MV-4-11 (cell line): ENCODE data around the gene DCAF11.
"Not testable (repeated sequence)": the region's sequence is repeated elsewhere in the genome, so short reads cannot be mapped to it uniquely, and the experiment has no call there.

ENCODE experiments used
- DNase-seq: peaks from one replicate; lab custom pipeline; 2025; lab: John Stamatoyannopoulos, UW

DCAF11 gene

DNA sequence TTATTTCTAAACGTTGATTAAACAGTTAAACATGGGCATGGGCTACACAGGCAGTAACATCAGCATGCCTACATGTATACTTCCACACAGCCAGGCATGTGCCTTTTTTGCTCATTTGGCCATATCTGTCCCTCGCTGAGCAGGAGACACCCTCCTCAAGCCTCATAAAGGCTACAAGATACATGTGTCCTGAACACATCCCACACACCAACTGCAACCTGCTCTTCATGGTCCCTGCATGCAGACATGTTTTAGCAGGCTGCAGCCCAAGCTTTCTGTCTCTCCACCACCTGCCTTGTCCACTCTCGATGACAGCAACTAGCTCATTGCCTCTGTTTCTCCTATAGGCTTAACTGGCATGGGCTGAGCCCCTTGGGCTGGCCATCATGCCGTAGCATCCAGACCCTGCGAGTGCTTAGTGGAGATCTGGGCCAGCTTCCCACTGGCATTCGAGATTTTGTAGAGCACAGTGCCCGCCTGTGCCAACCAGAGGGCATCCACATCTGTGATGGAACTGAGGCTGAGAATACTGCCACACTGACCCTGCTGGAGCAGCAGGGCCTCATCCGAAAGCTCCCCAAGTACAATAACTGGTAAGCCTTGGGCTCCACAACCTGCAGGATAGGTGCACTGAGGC is 17.9 kb upstream of the DCAF11 start:
- no peak for DNase-seq

DNA sequence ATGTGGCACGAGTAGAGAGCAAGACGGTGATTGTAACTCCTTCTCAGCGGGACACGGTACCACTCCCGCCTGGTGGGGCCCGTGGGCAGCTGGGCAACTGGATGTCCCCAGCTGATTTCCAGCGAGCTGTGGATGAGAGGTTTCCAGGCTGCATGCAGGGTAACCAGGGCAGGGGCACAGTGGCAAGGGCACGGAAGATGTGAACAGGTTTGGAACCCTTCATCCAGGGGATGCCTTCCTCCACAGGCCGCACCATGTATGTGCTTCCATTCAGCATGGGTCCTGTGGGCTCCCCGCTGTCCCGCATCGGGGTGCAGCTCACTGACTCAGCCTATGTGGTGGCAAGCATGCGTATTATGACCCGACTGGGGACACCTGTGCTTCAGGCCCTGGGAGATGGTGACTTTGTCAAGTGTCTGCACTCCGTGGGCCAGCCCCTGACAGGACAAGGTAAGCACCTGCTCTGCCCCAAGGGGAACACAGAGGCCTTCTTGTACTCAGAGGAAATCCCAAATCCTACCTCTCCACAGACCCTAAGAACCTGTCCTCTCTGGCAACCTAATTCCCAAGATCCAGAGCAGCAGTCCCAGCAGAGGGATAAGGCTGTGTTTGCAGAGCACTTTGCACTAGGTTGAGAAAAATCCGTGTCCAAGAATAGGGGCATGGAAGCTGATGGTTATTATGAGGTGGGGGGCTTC is 16.2 kb upstream of the DCAF11 start:
- no peak for DNase-seq

DNA sequence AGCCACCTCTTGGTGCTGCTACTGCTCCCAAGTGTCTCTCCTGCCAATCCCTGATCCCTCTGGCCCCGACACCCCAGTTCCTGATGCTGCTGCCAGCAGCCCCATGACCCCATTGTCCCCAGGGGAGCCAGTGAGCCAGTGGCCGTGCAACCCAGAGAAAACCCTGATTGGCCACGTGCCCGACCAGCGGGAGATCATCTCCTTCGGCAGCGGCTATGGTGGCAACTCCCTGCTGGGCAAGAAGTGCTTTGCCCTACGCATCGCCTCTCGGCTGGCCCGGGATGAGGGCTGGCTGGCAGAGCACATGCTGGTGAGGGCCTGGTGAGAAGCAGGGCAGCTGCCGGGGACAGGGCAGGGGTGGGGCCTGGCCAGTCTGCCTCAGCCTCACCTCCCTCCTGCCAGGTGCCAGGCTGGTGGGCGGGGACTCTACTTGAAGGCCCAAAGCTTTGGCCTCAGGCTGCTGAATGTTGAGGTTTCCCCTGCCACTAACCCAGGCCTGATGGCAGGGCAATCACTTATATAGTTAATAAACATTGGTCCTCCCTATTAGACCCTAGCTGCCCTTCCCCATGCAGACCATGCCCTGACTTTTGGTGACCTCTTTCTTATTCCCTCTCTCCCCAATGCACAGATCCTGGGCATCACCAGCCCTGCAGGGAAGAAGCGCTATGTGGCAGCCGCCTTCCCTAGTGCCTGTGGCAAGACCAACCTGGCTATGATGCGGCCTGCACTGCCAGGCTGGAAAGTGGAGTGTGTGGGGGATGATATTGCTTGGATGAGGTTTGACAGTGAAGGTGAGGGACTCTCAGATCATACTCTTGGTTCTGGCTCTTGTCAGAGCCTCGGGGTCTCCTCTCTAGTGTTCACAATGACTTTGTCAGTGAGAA is 15.4 kb upstream of the DCAF11 start:
- DNase-seq: no peak

DNA sequence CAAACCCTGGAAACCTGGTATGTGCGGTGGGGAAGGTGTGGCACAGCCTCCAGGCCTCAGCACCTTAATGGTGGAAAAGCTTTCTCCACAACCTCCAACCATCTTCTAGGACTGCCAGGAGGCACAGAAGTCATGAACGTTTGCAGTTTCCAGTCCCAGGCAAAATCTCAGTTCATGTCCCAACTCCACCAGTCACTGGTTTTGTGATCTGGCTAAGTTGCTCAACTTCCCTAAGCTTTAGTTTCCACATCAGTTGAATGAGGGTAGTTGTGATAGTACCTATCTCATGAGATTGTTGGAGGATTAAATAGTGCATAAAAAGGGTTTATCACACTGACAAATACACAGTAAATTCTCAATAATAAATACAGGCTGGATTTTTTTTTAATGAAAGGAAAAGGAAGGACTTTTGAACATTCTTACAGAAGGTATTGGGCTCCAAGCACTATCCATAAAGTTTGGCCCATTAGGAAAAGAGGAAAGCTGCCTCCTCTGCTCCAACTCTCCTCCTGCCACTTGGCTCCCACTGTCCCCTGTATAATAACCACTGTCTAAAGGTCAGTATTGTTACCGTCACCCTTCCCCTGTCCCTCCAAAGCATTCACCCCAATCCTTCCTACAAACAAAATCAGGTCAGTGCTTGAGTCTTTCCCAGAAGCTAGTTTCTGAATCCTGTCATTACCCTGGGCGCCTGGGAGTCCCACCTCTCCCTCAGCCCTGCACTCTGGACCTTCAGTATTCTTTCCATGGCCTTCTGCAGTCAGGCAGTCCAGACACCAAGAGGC is 14.2 kb upstream of the DCAF11 start:
- DNase-seq: peak; percentile 34

DNA sequence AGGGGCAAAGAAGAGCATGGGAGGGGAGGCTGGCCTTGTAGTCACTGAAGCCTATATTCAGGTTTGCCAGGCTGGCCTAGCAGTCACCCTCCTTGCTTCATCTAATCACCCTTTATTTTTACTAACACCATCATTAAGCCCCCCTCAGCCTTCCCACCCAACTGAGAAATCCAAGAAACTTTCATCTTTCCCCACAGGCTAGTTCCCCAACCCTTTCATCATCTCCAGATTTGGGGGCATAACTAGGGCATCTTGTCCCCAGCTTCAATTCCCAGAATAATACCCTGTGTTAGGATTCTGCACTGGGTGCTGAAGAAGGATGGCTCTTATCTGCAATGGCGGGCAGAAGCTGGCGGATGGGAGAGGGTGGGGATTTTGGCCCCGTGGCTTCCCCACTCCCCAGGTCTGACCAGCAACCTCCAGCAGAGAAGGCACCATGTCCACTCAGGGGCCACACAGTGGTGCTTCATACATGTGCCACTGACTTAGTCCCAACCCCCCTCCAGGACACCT is 13.5 kb upstream of the DCAF11 start:
- DNase-seq: no peak

DNA sequence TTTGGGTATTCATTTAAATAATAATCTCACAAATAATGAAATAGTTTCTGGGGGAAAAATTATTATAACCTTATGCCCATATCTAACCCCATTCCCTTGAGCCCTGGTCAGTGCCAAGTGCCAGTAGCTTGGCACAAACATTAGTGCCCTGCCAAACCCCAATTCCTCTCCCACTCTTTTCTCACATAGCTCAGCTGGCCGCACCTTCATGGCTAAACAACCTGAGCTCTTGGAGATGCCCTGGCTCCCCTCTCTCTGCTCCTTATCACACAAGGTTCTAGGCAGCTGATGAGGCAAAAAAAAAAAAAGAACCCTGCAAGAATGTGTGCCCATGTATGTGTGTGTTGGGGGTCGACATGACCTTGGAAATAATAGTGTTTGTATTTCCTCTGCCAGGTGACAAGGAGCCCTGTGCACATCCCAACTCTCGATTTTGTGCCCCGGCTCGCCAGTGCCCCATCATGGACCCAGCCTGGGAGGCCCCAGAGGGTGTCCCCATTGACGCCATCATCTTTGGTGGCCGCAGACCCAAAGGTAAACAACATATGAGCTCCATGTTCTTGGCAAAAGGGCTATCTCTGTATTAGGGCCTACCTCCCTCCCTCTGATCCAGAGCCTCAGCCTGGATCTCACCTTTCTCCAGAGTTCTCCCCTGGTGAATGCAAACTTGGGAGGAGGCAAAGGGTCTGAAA is 12.1 kb upstream of the DCAF11 start:
- no peak for DNase-seq

DNA sequence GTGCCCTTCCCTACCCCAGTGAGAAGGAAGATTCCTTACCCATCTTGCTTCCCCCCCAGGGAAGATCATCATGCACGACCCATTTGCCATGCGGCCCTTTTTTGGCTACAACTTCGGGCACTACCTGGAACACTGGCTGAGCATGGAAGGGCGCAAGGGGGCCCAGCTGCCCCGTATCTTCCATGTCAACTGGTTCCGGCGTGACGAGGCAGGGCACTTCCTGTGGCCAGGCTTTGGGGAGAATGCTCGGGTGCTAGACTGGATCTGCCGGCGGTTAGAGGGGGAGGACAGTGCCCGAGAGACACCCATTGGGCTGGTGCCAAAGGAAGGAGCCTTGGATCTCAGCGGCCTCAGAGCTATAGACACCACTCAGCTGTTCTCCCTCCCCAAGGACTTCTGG is 11.1 kb upstream of the DCAF11 start:
- no peak for DNase-seq

DNA sequence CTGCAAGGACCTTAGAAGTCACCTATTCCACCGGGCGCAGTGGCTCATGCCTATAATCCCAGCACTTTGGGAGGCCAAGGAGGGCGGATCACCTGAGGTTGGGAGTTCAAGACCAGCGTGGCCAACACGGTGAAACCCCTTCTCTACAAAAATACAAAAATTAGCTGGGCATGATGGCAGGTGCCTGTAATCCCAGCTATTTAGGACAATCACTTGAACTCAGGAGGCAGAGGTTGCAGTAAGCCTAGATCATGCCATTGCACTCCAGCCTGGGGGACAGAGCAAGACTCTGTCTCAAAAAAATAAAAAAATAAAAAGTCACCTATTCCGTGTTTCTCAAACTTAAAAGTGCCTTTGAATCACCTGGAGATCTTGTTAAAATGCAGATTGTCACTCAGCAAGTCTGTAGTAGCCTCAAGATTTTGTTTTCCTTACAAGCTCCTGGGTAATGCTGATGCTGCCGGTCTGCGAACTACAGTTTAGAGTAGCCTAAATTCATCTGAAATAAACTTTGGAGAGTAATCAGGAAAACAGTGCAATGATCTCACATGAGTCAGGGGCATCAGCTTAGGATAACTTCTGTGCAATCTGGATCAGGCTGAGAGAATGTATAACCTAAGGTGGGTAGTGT is 8.9 kb upstream of the DCAF11 start:
- not testable (repeated sequence) for DNase-seq

DNA sequence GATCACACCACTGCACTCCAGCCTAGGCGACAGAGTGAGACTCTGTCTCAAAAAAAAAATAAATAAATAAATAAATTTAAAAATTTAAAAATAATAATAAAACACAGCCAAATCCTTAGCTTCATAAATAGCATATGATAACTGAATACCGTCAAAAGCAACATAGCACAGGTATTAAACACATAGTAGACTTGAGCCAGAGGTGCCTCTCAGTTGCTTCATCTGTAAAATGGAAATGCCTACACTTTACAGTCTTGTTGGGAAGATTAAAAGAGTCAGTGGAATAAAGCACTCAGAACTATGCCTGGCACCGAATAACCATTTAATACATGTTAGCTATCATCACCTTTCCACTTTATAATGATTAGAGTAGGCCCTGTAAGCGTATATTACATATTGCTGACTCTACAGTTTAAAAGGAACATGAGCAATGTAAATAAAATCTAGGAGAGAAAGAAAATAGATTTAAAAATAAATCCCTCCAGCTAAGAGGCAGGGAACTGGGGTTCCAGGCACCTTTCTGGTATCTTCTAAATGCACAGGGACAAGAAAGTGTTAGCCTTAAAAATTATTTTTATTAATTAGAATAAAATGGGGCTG is 7.8 kb upstream of the DCAF11 start:
- no peak for DNase-seq

DNA sequence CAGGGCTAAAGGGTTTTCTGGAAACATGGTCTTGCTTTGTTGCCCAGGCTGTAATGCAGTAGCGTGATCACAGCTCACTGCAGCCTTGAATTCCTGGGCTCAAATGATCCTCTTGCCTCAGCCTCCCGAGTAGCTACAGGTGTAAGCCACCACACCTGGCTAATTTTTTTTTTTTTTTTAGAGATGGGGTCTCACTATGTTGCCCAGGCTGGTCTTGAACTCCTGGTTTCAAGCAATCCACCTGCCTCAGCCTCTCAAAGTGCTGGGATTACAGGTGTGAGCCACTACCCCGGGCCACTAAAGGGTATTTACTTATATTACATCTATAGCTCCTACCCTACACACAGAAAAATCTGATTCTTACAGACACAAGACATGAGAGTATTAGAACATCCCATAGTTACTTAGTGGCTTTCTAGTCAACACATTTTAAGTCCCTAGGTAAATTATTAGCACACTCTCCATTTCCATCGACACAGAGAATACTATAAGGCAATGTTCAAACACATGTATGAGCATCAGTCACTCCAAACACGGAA is 6.2 kb upstream of the DCAF11 start:
- no peak for DNase-seq

DNA sequence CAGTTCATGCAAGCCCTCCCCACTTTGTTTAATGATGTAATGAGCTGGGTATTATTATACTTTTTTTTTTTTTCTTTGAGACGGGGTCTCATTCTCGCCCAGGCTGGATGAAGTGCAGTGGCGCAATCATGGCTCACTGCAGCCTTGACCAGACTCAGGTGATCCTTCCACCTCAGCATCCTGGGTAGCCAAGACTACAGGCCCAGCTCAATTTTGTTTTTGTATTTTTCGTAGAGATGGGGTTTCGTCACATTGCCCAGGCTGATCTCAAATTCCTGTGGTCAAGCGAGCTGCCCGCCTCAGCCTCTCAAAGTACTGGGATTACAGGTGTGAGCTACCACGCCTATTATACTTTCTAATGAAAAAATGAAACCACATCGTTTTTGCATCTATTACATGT is 4.5 kb upstream of the DCAF11 start:
- no peak for DNase-seq

DNA sequence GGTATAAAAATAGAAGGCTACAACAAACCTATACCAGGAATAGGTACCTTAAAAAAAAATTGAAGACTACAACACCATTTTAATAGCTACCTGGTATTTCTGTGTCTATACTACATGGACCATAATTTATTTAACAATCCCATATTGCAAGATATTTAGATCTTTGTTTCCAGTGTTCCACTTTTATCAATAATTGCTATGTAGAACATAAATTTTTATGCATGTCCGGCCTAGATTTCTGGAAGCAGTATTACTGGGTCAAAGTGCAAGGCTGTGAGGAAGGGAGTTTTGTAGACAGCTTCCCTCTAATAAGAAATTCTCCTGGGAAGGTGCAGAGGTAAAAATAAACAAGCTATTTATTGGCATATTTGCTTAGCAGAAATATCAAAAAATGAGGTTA is 4.1 kb upstream of the DCAF11 start:
- no peak for DNase-seq

DNA sequence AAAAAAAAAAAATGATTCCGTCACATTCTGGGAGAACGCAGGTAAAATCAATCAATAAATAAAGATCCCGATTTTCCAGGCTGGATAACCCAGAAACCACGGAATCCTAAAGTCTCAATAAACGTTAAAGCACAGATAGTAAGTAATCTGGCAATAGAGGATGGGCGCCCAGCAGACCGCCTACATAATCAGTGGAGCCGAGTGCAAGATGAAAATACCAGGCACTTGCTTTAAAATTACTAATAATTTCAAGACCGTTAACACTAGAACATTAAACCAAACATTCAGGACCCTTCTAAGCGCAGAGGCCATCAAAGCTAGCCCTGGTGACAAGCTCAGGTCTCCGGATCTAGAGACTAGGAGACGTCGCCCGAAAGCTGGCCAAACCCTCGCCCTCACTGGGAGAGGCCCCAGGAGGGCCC is 1.2 kb upstream of the DCAF11 start:
- DNase-seq: no peak

DNA sequence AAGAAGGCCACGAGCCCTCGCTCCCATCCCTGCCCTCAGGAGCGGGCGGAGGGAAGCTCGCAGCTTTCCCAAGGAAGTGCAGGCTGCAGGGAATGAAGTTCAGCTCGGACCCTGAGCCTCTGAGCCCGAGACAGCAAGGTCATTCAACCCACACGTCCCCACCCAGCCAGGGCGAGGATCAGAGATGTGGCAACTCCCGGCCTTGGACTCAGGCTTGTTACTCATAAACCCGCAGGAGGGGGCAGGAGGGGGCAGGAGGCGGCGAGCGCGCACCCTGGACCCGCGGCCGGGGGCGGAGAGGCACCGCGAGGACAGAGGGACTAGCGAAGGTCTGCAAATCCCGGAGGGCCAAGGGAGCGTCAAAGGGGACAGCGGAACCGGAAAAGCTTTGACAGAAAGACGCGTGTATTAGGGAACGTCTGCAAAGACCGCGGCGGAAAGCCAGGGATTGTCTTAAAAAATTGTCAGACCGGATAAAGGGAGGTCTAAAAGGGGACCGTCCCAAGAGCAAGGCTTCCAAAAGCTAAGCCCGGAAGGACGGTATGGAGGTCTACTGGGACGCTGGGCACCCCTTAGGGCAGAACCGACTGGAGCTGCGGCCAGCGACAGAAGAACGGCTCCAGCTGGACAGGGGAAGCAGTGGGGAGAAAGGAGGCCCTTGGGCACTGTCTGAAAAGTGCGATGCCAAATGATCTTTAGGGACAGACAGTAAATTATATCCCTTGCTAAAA is 611 bp upstream of the DCAF11 start:
- DNase-seq: peak; percentile 96

DNA sequence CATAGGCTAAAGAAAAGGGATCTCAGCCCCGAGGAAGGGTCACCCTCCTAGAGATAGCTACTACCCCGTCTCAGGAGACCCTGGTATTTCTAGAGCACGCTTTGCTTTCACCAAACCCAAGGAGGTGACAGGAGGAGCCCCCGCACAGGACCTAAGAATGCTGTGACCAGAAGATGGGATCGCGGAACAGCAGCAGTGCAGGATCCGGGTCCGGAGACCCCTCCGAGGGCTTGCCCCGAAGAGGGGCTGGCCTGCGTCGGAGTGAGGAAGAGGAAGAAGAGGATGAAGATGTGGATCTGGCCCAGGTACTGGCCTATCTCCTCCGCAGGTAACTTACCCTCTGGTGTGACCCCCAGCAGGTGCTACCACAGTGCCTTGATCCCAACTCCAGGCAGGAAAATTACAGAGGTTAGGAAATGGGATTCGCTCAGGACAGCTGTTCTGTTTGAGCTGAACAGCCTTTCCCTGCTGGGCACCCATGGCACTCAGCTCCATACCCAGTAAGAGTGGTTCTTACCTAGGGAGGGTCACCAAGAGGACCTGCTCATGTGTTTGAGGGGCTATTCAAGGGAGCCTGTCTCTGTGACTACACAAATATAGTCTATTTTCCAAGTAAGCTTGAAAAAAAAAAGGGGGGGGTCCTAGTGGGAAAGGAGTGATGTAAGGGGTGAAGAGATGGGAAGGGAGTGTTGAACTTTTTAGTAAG is 998 bp downstream of the DCAF11 start:
- DNase-seq: no peak

DNA sequence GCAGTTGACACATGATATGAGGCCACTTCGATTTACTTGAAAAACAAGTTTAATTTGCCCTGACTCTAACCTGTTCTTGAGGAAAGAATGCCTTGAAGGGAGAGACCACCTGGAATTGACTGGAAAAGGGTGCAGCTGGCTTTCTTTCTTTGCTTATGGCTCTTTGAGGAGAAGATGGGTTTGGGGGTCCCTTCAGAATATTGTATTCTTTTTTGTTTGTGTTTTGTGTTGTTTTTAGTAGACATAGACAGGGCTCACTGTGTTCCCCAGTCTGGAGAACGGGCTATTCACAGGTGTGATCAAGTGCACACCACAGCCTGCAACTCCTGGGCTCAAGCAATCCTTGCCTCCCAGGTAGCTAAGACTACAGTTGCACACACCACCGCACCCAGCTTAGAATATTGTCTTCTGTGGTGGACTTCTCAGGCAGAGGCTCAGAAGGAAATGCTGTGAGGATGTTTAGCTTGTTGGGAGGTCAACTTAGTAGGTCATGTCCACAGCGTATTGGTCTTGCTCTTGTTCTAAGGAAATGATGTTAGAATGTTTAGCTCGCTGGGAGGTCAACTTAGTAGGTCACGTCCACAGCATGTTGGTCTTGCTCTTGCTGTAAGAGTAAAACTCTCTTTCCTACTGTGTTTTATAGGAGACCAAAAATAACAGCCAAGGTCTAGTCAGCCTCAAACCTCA is 1.7 kb downstream of the DCAF11 start:
- no peak for DNase-seq

DNA sequence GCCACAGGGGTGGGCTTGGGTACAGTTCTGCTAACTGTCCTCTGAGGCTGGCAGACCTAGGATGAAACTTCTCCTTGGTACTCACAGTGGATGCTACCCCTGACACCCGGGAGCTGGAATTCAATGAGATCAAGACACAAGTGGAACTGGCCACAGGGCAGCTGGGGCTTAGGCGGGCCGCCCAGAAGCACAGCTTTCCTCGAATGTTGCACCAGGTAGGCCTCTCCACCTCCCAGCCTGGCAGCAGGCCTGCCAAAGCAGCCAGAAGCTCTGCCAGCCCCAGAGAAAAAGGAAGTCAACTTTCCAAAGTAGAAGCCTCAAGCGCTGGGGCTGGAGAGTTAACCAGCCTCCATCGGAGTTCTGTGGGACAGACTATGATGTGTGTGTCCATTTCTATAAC is 2.6 kb downstream of the DCAF11 start:
- DNase-seq: no peak

DNA sequence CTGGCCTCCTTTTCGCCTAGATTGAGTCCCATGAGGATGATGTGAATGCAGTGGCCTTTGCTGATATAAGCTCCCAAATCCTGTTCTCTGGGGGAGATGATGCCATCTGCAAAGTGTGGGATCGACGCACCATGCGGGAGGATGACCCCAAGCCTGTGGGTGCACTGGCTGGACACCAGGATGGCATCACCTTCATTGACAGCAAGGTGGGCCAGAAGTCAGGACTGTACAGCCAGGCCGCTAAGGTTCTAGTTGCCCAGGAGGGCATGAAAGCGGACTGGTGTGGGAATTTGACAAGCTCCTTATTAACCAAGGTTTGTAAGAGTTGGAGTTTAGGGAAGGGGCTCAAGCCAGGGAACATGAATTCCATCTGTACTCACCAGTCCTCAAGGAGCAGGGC is 5.1 kb downstream of the DCAF11 start:
- no peak for DNase-seq
